ENCODE measurements around the gene PLA2G2F.

The PLA2G2F gene, protein sequence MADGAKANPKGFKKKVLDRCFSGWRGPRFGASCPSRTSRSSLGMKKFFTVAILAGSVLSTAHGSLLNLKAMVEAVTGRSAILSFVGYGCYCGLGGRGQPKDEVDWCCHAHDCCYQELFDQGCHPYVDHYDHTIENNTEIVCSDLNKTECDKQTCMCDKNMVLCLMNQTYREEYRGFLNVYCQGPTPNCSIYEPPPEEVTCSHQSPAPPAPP

DNA sequence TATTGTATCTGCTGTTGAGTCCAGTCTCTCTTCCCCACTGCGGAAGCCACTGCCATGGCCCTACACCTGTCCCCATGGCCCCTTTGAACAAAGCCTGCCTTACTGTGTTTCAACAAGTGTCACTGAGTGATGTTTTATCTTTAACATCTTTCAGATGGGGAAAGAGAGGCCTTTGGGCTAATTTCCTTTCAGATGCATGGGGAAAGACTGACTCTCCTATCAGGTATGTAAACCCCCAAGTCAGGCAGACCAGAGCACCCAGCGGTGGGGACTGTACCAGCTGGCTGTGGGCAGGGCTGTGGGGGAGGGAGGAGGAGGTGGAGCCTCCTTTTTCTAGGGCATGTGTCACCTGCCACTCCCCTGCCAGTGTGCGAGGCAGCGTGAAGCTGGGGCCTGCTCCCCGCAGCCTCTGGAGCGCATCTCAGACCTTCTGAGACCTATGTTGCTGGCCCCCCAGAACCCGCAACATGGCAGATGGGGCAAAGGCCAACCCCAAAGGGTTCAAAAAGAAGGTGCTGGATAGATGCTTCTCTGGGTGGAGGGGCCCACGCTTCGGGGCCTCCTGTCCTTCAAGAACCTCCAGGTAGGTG, at the start of gene PLA2G2F:
Gene PLA2G2F, plus strand, starts transcription at position 363 of the 590 bp plus-strand sequence. Its CDS starts 105 bp downstream, at position 468.
- no peak for DNase-seq (ENCODE audit: low read depth)

DNA sequence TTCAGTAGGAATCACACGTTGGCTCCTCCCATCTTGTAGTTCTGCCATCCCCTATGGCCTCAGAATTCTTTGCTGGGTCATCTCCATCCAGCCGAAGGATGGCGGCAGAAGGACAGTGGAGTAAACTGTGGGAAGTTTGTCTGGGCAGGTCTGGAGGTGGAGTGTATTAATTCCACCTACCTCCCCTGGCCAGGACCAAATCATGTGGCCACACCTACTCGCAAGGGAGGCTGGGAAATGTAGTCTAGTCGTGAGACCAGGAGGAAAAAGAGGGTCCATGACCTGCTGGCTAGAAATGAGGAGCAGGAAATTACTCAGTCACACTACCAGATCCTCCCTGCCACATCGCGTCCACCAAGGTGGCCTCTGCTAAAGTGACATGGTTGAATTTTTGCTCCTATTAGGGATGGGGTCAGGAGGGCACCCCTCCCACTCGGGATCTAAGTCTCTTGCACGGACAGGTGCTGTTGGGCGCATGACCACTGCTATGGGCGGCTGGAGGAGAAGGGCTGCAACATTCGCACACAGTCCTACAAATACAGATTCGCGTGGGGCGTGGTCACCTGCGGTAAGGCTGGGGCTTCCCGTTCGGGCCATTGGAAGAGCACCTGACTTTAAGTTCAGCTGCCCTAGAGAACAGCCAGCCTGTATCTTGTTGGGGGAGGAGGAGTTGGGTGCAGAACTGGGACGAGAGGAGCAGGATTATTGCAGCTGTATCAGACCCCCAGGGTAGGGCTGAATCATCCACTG, 49.6 kb upstream of the PLA2G2F start:
- no peak for DNase-seq (ENCODE audit: low read depth)

DNA sequence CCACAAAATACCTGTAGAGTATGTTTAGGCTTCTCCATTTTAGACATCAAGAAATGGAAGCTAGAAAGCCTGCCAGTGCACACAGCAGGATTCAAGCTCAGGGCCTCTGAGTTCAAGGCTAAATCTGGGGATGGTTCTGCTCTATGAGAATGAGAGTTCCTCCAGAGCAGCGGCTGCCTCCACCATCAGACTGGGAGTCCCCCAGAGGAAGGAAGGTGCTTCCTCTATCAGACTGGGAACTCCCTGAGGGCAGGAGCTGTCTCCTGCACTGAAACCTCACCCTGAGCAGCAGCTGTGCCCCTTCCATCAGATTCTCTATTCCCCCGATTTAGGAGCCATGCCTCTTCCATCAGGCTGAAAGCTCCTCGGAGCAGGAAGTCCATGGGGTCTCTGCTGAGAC, 49.0 kb upstream of the PLA2G2F start:
- no peak for DNase-seq (ENCODE audit: low read depth)

DNA sequence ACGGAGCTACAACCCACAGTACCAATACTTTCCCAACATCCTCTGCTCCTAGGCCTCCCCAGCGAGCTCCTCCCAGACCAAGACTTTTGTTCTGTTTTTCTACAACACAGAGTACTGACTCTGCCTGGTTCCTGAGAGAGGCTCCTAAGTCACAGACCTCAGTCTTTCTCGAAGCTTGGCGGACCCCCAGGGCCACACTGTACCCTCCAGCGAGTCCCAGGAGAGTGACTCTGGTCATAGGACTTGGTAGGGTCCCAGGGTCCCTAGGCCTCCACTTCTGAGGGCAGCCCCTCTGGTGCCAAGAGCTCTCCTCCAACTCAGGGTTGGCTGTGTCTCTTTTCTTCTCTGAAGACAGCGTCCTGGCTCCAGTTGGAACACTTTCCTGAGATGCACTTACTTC, 48.5 kb upstream of the PLA2G2F start:
- no peak for DNase-seq (ENCODE audit: low read depth)

DNA sequence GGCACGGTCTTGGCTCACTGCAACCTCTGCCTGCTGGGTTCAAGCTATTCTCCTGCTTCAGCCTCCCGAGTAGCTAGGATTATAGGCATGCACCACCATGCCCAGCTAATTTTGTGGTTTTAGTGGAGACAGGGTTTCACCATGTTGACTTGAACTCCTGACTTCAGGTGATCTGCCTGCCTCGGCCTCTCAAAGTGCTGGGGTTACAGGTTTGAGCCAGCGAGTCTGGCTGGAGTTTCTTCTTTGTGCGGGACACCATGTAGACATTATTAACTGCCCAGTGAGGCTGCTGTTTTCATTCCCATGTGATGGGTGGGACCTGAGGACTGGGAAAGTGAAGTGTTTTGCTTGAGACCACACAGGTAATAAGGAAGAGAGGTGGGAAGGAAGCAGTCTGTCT, 45.8 kb upstream of the PLA2G2F start:
- DNase-seq (ENCODE audit: low read depth) = no peak

DNA sequence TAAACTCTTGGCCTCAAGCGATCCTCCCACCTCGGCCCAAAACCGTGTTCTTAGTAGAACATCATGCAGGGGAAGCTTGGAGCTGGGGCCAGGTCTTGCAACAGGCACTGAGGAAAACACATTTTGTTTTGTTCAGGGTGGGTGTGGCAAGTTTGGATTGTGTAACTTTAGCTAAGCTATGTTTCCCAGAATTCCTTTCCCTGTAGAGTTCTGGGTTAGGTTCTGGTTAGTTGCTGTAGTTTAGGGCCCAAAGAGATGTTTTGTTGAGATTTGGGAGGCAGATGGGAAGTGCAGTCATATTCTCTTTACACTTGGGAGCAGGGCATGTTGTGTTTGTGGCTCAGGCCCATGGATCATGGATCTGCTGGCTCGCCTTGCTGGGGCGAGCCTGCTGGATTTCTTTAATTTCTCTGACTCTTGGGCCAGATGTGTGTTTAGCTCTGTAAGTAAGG, 45.2 kb upstream of the PLA2G2F start:
- DNase-seq (ENCODE audit: low read depth) = no peak

DNA sequence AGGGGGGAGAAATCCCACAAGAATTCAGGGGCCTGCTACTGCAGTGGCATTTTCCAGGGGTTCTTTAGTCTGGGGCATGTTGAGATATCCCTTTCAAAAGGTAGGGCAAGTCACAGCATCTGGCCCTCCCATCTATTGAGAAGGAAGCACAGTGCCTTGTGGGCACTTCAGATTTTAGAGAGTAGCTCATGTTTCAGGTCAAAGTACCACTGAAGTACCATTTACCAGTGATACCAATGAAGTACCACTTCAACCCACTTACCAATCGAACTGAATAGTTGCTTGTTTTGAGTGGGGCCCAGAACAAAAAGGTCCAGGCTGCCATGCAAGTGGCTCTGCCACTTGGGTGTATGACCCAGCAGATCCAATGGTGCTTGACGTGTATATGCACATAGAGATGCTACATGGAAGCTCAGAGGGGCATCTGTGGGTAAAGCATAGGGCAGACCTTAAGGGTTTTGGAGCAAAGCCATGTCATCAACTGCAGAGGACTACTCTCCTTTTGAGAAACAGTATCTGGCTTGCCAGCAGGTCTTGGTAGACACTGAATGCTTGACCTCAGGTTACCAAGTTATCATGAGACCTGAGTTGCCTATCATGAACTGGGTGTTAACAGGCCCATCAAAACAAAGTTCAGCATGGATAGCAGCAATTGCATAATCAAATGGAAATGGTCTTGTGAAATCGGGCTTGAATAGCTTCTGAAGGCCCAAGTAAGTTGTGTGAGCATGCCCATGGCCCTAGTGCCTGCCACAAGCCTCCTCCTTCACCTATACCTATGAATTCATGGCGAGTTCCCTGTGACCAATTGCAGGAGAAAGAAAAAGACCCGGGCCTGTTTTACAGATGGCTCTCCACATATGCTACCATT, 43.3 kb upstream of the PLA2G2F start:
- no peak for DNase-seq (ENCODE audit: low read depth)

DNA sequence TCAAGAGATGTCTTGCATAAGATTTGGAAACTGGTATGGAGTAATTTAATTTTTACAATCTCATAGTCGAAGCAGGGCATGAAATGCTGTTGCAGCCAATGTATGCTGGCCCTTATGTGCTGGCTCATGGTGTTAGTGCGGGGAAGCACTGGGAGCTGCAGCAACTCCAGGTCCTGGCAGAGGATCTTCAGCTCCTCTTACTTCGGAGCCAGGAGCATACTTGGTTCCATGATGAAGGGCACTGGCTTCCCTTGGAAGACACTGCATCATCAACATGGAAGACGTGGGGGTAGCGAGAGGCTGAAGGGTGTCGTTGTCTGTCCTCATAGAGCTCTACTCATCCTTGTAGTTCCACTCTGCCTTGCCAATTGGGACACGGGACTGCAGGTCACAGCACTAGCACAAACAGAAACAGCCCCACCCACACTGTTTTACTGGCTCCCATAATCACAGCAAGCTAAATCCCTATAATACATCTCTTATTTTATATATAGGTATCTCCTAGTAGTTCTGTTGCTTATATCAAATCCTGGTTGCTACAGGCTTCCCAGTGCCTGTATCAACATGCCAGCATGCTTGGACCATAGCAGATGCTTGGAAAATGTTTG, 42.2 kb upstream of the PLA2G2F start:
- DNase-seq (ENCODE audit: low read depth) = no peak

DNA sequence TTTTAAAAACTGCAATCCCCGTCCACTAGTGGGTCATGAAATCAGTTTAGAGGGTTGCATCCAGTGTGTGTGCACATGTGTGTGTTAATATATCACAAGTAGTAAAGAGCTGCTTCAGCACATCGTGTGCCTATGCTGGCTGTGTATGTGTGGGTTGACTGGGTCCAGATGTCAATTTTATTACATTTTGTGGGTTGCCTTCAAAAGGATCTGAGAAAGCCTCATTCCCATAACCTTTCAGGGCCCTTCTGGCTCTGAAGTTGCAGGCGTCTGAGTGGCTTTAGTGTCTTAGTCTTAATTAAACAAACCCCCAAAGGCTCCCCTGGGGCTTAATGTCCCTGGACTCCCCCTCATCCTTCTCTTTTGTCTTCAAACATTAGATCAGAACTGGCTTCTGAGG, 39.6 kb upstream of the PLA2G2F start:
- DNase-seq (ENCODE audit: low read depth) = no peak

DNA sequence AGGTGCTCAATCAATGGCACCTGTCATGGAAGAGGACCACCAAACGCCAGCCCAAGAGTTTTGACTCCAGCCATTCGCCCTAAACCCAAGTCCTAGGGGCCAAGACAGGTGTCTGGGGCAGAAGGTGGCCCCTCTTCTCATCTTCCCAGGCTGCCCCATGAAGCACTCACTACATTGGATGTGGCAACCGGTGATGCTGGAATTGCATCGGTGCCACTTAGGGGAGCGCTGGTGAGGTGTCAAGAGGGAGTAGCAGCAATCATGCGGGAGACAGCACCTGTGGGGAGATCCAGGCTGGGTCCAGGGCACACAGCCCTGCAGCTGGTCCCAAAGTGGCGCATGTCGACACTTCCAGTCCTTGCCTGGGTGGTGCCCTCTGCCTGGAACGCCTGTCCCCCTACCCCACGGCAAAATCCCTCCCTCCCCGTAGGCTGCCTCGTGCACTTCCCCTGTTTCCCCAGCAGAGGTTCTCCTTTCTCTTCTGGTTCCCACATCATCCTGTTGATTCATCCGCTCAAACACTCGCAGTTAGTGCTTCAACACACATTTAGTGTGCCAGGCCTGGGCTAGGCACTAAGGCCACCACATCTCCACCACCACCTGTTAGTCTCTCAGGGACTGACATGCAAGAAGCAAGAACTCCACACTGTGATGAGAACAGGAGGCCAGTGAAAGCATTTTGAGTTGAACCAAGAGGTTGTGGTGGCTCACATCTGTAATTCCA, 38.3 kb upstream of the PLA2G2F start:
- no peak for DNase-seq (ENCODE audit: low read depth)

DNA sequence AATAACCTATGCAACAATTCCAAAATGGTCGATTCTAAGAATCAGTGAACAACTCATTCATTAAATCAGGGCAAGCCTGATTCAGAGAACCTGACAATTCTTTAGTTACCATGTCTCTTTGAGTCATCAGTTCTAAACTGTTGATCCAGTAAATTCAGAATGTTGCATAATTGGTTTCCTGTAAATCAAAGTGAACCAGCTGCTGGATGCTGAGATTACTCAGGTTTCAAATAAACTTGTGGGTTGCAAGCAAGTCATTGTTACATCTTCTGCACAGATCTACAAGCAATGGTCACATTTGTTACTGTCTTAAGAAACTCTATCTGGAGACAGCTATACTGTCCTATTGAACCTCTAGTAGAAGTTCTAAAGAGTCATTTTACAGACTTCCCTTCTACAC, 36.2 kb upstream of the PLA2G2F start:
- DNase-seq (ENCODE audit: low read depth) = no peak

DNA sequence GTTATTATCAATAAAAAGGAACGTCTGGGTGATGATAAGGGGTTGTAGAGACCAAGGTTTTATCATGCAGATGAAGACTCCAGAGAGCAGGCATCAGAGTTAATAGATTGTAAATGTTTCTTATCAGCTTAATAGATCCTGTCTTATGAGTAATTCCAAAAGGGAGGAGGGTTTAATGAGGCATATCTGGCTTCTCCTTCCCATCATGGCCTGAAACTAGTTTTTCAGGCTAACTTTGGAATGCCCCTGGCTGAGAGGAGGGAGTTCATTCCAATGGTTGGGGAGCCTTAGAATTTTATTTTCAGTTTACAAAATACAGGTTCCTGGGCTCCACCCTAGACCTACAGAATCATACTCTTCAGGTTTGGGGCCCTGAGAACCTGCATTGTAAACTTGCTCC, 33.3 kb upstream of the PLA2G2F start:
- no peak for DNase-seq (ENCODE audit: low read depth)

DNA sequence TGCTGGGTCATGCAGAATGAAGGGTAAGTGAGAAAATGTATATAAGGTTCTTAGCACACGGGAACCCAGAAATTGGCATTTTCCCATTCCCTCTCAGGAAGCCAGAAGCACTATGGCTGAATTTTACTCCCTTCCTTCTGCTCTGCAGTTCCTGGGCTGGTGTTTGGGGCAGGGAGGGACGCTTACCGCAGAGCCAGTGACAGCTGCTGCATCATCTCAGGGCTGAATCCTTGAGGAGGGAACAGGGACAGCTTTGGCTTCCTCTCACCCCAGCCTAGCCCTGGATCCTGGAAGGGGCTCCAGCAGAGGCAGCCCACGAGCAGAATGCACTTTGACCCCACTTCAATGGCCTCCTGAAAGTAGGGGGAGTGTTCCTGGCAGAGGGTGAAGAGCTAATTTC, 31.8 kb upstream of the PLA2G2F start:
- DNase-seq (ENCODE audit: low read depth) = no peak

DNA sequence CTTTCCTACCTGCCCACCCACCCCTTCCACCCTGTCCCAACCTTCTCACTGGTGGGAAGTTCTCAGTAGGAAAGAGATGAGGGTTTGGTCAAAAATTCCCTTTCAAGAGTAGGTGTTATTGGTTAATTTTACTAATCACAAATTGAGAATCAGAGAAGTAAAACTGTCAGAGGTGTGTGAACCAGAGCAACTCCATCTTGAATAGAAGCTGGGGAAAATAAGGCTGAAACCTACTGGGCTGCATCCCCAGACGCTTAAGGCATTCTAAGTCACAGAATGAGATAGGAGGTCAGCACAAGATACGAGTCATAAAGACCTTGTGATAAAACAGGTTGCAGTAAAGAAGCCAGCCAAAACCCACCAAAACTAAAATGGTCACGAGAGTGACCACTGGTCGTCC, 31.3 kb upstream of the PLA2G2F start:
- no peak for DNase-seq (ENCODE audit: low read depth)

DNA sequence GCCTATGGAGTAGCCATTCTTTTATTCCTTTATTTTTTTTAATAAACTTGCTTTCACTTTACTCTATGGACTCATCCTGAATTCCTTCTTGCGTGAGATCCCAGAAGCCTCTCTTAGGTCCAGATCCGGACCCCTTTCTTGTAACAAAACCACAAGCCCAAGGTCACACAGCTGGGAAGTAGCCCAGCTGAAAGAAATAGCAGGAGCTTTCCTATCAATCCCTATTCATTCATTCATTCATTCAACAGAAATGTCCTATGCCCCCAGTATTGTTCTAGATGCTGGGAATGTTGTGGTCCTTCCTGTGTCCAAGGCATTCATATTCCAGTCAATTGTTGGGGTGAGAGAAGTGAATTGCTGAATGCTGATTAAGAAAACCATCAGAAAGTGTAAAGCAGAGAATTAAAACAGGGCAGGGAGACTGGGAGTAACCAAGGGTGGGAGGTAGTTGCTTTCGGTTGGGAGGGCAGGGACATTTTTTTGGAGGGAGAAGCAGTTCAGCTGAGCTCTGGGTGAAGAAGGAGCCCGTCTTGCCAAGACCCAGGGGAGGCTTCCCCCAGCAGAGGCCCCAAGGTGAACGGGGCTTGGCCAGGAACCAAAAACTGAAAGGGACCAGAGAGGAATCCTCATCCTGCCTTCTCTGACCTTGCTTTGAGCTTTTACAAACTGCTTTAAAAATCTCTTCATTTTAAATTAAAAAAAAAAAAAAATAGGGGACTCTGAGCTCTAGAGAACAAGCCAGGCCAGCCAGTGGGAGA, 30.6 kb upstream of the PLA2G2F start:
- DNase-seq (ENCODE audit: low read depth) = no peak

DNA sequence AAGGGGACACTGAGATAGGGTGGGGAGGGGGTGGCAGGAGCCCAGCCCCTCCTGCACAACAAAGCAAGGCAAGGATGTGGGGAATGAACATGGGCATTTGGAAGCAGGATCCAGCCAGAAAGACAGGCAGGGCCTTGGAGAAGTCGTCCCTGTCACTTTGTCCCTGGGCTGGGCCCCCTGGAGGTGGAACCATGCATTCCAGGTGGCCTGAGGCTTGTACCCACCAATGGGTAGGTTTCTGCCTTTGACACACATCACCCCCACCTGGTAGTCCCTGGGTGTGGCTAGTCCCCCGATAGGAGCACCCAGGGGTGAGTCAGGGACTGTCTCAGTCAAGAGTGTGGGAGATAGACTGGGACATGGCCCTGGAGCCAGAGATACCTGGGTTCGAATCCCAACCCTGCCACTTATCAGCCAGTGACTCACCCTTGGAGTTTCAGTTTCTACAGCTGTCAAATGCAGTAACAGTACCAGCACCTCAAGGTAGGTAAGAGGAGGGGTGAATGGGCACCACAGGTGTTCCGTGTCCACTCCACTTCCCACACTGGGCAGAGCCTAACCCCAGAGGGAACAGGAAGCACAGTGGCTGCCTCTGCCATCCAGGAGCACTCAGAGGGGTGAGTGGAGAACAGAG, 29.8 kb upstream of the PLA2G2F start:
- no peak for DNase-seq (ENCODE audit: low read depth)

DNA sequence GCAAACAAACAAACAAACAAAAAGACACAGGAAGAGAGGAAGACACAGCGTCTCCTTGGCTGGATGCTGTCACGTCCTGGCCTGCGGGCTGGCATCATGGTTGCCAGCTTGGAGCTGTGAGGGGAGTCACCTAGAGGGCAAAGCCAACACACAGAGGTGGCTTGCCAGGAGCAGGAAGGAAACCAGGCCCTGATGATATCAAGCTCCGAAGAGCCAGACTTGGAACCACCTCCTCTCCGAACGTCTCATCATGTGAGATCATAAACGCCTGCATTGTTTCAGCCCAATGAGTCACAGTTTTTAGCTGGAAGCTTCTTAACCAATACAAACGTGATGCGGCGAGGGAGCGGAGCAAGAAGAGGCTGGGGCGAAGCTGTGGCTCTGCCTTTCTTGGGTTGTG, 28.4 kb upstream of the PLA2G2F start:
- no peak for DNase-seq (ENCODE audit: low read depth)

DNA sequence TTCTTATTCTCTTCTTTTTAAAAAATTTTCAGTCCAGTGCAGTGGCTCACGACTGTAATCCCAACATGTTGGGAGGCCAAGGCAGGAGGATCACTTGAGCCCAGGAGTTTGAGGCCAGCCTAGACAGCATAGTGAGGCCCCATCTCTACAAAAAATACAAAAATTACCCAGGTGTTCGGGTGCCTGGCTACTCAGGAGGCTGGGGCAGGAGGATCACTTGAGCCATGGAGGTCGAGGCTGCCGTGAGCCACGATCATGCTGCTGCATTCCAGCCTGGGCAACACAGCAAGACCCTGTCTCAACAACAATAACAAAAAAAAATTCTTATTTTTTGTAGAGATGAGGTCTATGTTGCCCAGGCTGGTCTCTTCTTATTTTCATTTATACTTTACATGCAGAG, 27.7 kb upstream of the PLA2G2F start:
- no peak for DNase-seq (ENCODE audit: low read depth)

DNA sequence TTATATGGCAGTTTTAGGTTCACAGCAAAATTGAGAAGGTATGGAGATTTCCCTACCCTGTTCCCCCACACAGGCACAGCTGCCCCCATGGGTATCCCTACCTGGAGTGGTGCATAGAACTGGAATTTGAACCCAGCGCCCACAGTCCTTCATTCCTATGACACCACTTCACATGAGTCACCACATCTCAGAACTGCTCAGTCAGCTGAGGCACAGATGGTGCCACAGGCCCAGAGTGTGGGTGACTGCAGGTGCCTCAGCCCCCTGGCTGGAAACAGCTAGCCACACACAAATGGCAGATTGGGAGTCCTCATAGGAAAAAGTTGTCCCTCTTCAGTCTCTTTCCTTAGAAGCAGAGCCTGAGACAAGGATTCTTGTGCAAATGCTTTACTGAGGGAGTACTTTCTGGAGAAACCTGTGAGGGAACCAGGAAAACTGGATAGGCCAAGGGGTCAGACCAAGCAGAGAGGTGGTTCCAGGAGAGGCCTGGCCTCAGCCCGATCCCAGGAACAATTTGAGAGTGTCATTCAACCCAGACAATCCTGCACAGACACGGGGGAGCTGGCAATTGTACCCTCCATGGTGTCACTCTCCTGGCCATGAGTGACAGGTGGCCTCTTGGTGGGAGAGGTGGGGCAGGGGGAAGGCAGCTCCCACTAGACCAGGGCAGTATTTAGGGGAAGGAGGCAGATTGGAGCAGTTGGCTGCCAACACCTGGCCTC, 26.7 kb upstream of the PLA2G2F start:
- no peak for DNase-seq (ENCODE audit: low read depth)

Measured in stimulated activated CD4-positive, alpha-beta T cell treated with anti-CD3 and anti-CD28 coated beads, Interleukin-2, amount 100 ng/mL, for 4 hours (primary cell).